HepG2 (cell line): ENCODE data around the gene NCCRP1. TPM values are rescaled to one million over a fixed set of nuclear protein-coding genes. Genes with fewer than 3 reads are reported as not detected.
A peak's percentile ranks its signal among the peaks of the same experiment; 100 is the strongest.

Experiments
- ATAC-seq: fragments of 200-7000 bp; cut with Tn5 transposase; 3 replicates; pipeline ENCODE4 v1.9.1; 2020; ENCODE audit warnings: mild to moderate bottlenecking, moderate library complexity
- BruUV-seq: library from RNA; stranded (reverse); fragments of 400-500 nt; replicated peaks from 2 replicates; lab custom pipeline; 2021; lab: Mats Ljungman, UMichigan
- CTCF ChIA-PET: fragments of 300-600 bp; formaldehyde crosslinking; extraction: SDS; loops from one replicate; lab custom pipeline; 2021; ENCODE audit warnings: low total read pairs, inconsistent platforms, low intra/inter-chr PET ratio; lab: Yijun Ruan, JAX
- POLR2A ChIA-PET: fragments of 350-600 bp; sonication (Branson Sonifier 250); formaldehyde crosslinking; loops from one replicate; lab custom pipeline; 2020; ENCODE audit warnings: antibody characterized with exemption, inconsistent platforms; lab: Yijun Ruan, JAX
- DNase-seq: peaks from one replicate; pipeline ENCODE4 v3.0.0-alpha.2; 2015; ENCODE audit warnings: low spot score
- FAIRE-seq: peaks from 3 replicates; lab custom pipeline; 2011; peaks lifted over from hg19 to GRCh38; lab: Jason Lieb, UNC
- H2AFZ ChIP-seq: one replicate; pipeline ENCODE4 v1.6.1; 2011; ENCODE audit warnings: low read length, inconsistent platforms
- H3K27ac ChIP-seq: fragments of 300-600 bp; 3 replicates; pipeline ENCODE4 v1.8.0; 2011; ENCODE audit warnings: mixed run types, mild to moderate bottlenecking, mixed read lengths, low read length, inconsistent platforms; ENCODE audit not compliant: insufficient read depth; ENCODE audit errors: extremely low read length
- H3K27me3 ChIP-seq, 2 experiments: fragments of 200-600 bp in 1 of 2; 2 replicates in 1 of 2; 3 replicates in 1 of 2; pipeline versions ENCODE4 v1.6.0 to v1.8.0; 2011; ENCODE audit warnings: low read length in 2 of 2, mild to moderate bottlenecking in 2 of 2, moderate library complexity in 2 of 2, inconsistent platforms in 1 of 2; ENCODE audit not compliant: insufficient read depth in 2 of 2, control insufficient read depth in 1 of 2
- H3K36me3 ChIP-seq, 2 experiments: fragments of 200-600 bp in 1 of 2; replicated peaks in 1 of 2; 2 replicates in 1 of 2; 3 replicates in 1 of 2; pipeline versions ENCODE4 v1.5.1 to v1.8.0; 2011; ENCODE audit warnings: low read length in 2 of 2, inconsistent platforms in 1 of 2; ENCODE audit not compliant: insufficient read depth in 2 of 2, control insufficient read depth in 1 of 2
- H3K4me1 ChIP-seq: 2 replicates; pipeline ENCODE4 v1.5.1; 2012; ENCODE audit warnings: low read length, inconsistent platforms; ENCODE audit not compliant: insufficient read depth
- H3K4me2 ChIP-seq: 2 replicates; pipeline ENCODE4 v1.6.0; 2011; ENCODE audit warnings: low read depth, low read length, inconsistent platforms
- H3K4me3 ChIP-seq, 3 experiments: fragments of 200-600 bp in 1 of 3; sonication (generic), shearing (Covaris generic) in 1 of 3; replicated peaks in 1 of 3; 2 replicates each; pipeline ENCODE4 v1.5.1; 2011 to 2016; ENCODE audit warnings: low read length in 3 of 3, inconsistent platforms in 2 of 3, low read depth in 2 of 3, mild to moderate bottlenecking in 2 of 3, control low read depth in 1 of 3, mixed read lengths in 1 of 3; ENCODE audit not compliant: insufficient read depth in 1 of 3
- H3K79me2 ChIP-seq: one replicate; pipeline ENCODE4 v1.6.1; 2011; ENCODE audit warnings: low read length, inconsistent platforms; ENCODE audit not compliant: insufficient read depth
- H3K9ac ChIP-seq: 2 replicates; pipeline ENCODE4 v1.6.0; 2011; ENCODE audit warnings: mild to moderate bottlenecking, low read depth, low read length, inconsistent platforms; ENCODE audit not compliant: insufficient read depth
- H3K9me3 ChIP-seq: 2 replicates; pipeline ENCODE4 v1.5.1; 2012; ENCODE audit warnings: mild to moderate bottlenecking, low read length
- H4K20me1 ChIP-seq: 2 replicates; pipeline ENCODE4 v1.6.0; 2011; ENCODE audit warnings: inconsistent platforms, mild to moderate bottlenecking, low read length, moderate library complexity; ENCODE audit not compliant: insufficient read depth
- AGO1 ChIP-seq: fragments of 200-400 bp; formaldehyde crosslinking; IDR thresholded peaks from 2 replicates; pipeline ENCODE4 v1.6.1; 2017; ENCODE audit warnings: mild to moderate bottlenecking, low read depth, low read length, moderate library complexity; ENCODE audit not compliant: poor library complexity, severe bottlenecking
- AGO2 ChIP-seq: fragments of 200-400 bp; formaldehyde crosslinking; optimal IDR thresholded peaks from 2 replicates; pipeline ENCODE3; 2017; ENCODE audit warnings: mild to moderate bottlenecking, low read depth, low read length, moderate library complexity
- FOXA1 ChIP-seq, 2 experiments: fragments of 450-650 bp in 1 of 2; sonication (generic) in 1 of 2; formaldehyde crosslinking in 1 of 2; IDR thresholded peaks; 2 replicates each; pipeline versions ENCODE4 v1.4.0 to v1.6.1; 2016 to 2020; ENCODE audit warnings: missing genetic modification reagents in 1 of 2
- FOXA3 ChIP-seq: IDR thresholded peaks from 2 replicates; pipeline ENCODE4 v1.6.1; 2016; ENCODE audit warnings: missing genetic modification reagents, missing compliant biosample characterization
- PATZ1 ChIP-seq: sonication (generic); formaldehyde crosslinking; IDR thresholded peaks from 2 replicates; pipeline ENCODE4 v1.4.0; 2020; ENCODE audit warnings: missing genetic modification reagents
- RBM22 ChIP-seq: fragments of 200-400 bp; formaldehyde crosslinking; optimal IDR thresholded peaks from 2 replicates; pipeline ENCODE3; 2017; ENCODE audit warnings: mild to moderate bottlenecking, low read length, moderate library complexity
- ZFP90 ChIP-seq: sonication (generic); formaldehyde crosslinking; IDR thresholded peaks from 2 replicates; pipeline ENCODE4 v1.8.0; 2022; ENCODE audit warnings: missing genetic modification reagents, mild to moderate bottlenecking, inconsistent platforms, borderline replicate concordance
- ZNF251 ChIP-seq: sonication (generic); formaldehyde crosslinking; IDR thresholded peaks from 2 replicates; pipeline ENCODE4 v1.9.0; 2021; ENCODE audit warnings: mild to moderate bottlenecking, missing genetic modification reagents
- ZNF280B ChIP-seq: sonication (generic); formaldehyde crosslinking; IDR thresholded peaks from 2 replicates; pipeline ENCODE4 v1.5.0; 2020; ENCODE audit warnings: missing genetic modification reagents, mild to moderate bottlenecking, borderline replicate concordance
- ZNF33A ChIP-seq: sonication (generic); formaldehyde crosslinking; IDR thresholded peaks from 2 replicates; pipeline ENCODE4 v1.5.1; 2020; ENCODE audit warnings: missing genetic modification reagents, mild to moderate bottlenecking, moderate library complexity, borderline replicate concordance
- ZNF781 ChIP-seq: sonication (generic); formaldehyde crosslinking; IDR thresholded peaks from 2 replicates; pipeline ENCODE4 v1.5.1; 2020; ENCODE audit warnings: borderline replicate concordance, mild to moderate bottlenecking, missing genetic modification reagents; ENCODE audit errors: not compliant biosample characterization
- WGBS: methylation state at CpG from one replicate; pipeline ENCODE4 v1.1.6; 2017; ENCODE audit warnings: low lambda C conversion rate; 5-methylcytosine and 5-hydroxymethylcytosine counted together
- in situ Hi-C: cut with HindIII; loops from 2 replicates; pipeline ENCODE4 v1.10.0; 2017; ENCODE audit warnings: low pct_unique_long_range_greater_than_20kb; ENCODE audit not compliant: extremely low pct_ligation_motif_present
- intact Hi-C: fragments of 100-400 bp; cut with micrococcal nuclease; formaldehyde crosslinking; loops from one replicate; pipeline ENCODE4 v1.10.0; 2022; ENCODE audit not compliant: unreplicated experiment
- polyA plus RNA-seq, 8 experiments: library from polyadenylated mRNA; depleted of rRNA in 3 of 8; stranded (reverse) in 7 of 8; unstranded in 1 of 8; fragments of >200 nt; fragmentation: Illumina TruSeq in 4 of 8; extraction: Trizol in 4 of 8; gene quantifications; 2 replicates each; pipeline versions ENCODE4 v1.2.1 to v1.2.3, GENCODE V29; 2011 to 2016; ENCODE audit warnings: low read depth in 4 of 8, missing spikeins in 1 of 8, mixed read lengths in 1 of 8; ENCODE audit not compliant: insufficient read depth in 1 of 8
- total RNA-seq, 5 experiments: library from RNA; depleted of rRNA; stranded (reverse); fragments of >200 nt; fragmentation: Illumina TruSeq; extraction: Trizol; gene quantifications; 2 replicates each; pipeline ENCODE4 v1.2.3, GENCODE V29; 2016; ENCODE audit warnings: low read depth in 1 of 5

The NCCRP1 gene
- total and polyA plus RNA-seq, 2 of the 13 experiments (the other 11 are each of a cell fraction or from before 2014, with no cell fraction given): not detected

- POLR2A ChIA-PET: no interaction called here
- peak; percentile 23; the same call in 2 of the 3 replicates for ATAC-seq
- Histone ChIP-seq H3K36me3 (peaks cover 3 to 12% of the 10 kb centered on the region in 2 experiments; a peak in 3 of 5 replicates), H3K27me3 (no peaks in the 10 kb centered on the region; a peak in 1 of 5 replicates), H3K4me1 (peaks cover 13% of the 10 kb centered on the region), H3K27ac (no peak overlapping the region), H4K20me1 (no peaks in the 10 kb centered on the region), H3K4me3 (no peak overlapping the region), H2AFZ (no peak overlapping the region), H3K79me2 (no peaks in the 10 kb centered on the region), H3K4me2 (no peak overlapping the region), H3K9me3 (no peaks in the 10 kb centered on the region), H3K9ac (no peak overlapping the region)
- intact Hi-C loops: loop anchor here (10.0 kb wide), 1 partner anchor 217 kb away; no protein-coding TSS in a partner anchor
- in situ Hi-C loops: loop anchor here (5.0 kb wide), 1 partner anchor 59 kb away; no protein-coding TSS in a partner anchor
- no peak for FAIRE-seq
- 52% methylated on average over 18 of the region's 21 CpGs for WGBS
- TF ChIP-seq ZNF781 (CRISPR knock-in tag): no peak
- no peak for TF ChIP-seq FOXA1 (IDR thresholded peaks at IDR 0.05)
- TF ChIP-seq FOXA1 (CRISPR knock-in tag; IDR thresholded peaks at IDR 0.05): 0 out of 2 replicates have a peak, but pooled peaks have one; percentile 9
- 0 out of 2 replicates have a peak, but pooled peaks have one; percentile 16 for TF ChIP-seq FOXA3 (CRISPR knock-in tag)
- TF ChIP-seq ZNF251 (CRISPR knock-in tag): no peak
- TF ChIP-seq AGO2: peak; percentile 81
- peak; percentile 77 for TF ChIP-seq RBM22
- no peak for TF ChIP-seq ZFP90 (CRISPR knock-in tag)
- peak; percentile 86 for TF ChIP-seq PATZ1 (CRISPR knock-in tag)
- TF ChIP-seq ZNF280B (CRISPR knock-in tag): no peak
- no peak for TF ChIP-seq ZNF33A (CRISPR knock-in tag)
- TF ChIP-seq AGO1: peak; percentile 94
- DNase-seq: no peak
- CTCF ChIA-PET: no interaction called here
- BruUV-seq: no TSS peak
These were observed 15.1 kb upstream of the NCCRP1 start for GRCh38 chr19:39181500-39182173.
